Measurements from ENCODE around the gene AGAP2.

Gene AGAP2

GRCh38 chr12:57712701-57713100 lies 25.8 kb downstream of the AGAP2 start:
- TF ChIP-seq CTCF (IDR thresholded peaks at IDR 0.05) = no peak
- no peak for DNase-seq (ENCODE audit: low spot score)

GRCh38 chr12:57708296-57708695 lies 30.2 kb downstream of the AGAP2 start:
- Histone ChIP-seq H3K27ac (no peak overlapping the region), H3K4me3 (no peak overlapping the region)
- TF ChIP-seq CTCF (IDR thresholded peaks at IDR 0.05) = no peak
- DNase-seq (ENCODE audit: low spot score) = no peak

More at GRCh38 chr12:57712701-57713100, 25.8 kb downstream of the AGAP2 start:
- no peak overlapping the region for H3K4me3 ChIP-seq
- H3K27ac ChIP-seq = no peak overlapping the region

- TF ChIP-seq CTCF (IDR thresholded peaks at IDR 0.05) = no peak
- DNase-seq (ENCODE audit: low spot score) = no peak
- H3K4me3 ChIP-seq = no peak overlapping the region
- no peak overlapping the region for H3K27ac ChIP-seq
Observed at GRCh38 chr12:57707250-57707649, 31.3 kb downstream of the AGAP2 start.

- no peak overlapping the region for H3K27ac ChIP-seq
- no peak for TF ChIP-seq CTCF (IDR thresholded peaks at IDR 0.05)
- no peak for DNase-seq (ENCODE audit: low spot score)
- H3K4me3 ChIP-seq = no peak overlapping the region
Observed at GRCh38 chr12:57700317-57700716, 38.2 kb downstream of the AGAP2 start.

- no peak for DNase-seq (ENCODE audit: low spot score)
- Histone ChIP-seq H3K27ac (no peak overlapping the region), H3K4me3 (no peak overlapping the region)
- TF ChIP-seq CTCF (IDR thresholded peaks at IDR 0.05) = no peak
Observed at GRCh38 chr12:57698414-57698813, 40.1 kb downstream of the AGAP2 start.

- no peak for DNase-seq (ENCODE audit: low spot score)
- Histone ChIP-seq H3K27ac (no peak overlapping the region), H3K4me3 (no peak overlapping the region)
- TF ChIP-seq CTCF (IDR thresholded peaks at IDR 0.05) = no peak
Observed at GRCh38 chr12:57697076-57697475, 41.5 kb downstream of the AGAP2 start.

GRCh38 chr12:57695770-57696432 lies 42.6 kb downstream of the AGAP2 start:
- no peak overlapping the region for H3K27ac ChIP-seq
- no peak overlapping the region for H3K4me3 ChIP-seq
- no peak for DNase-seq (ENCODE audit: low spot score)
- TF ChIP-seq CTCF (IDR thresholded peaks at IDR 0.05) = no peak
